Measurements from ENCODE around the gene SUSD1.

- TF ChIP-seq, protein P1, sequence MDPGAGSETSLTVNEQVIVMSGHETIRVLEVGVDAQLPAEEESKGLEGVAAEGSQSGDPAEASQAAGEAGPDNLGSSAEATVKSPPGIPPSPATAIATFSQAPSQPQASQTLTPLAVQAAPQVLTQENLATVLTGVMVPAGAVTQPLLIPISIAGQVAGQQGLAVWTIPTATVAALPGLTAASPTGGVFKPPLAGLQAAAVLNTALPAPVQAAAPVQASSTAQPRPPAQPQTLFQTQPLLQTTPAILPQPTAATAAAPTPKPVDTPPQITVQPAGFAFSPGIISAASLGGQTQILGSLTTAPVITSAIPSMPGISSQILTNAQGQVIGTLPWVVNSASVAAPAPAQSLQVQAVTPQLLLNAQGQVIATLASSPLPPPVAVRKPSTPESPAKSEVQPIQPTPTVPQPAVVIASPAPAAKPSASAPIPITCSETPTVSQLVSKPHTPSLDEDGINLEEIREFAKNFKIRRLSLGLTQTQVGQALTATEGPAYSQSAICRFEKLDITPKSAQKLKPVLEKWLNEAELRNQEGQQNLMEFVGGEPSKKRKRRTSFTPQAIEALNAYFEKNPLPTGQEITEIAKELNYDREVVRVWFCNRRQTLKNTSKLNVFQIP (CRISPR knock-in tag; IDR thresholded peaks at IDR 0.05; ENCODE audit: borderline replicate concordance, low read depth) = no peak
- TF ChIP-seq TCF4 (CRISPR knock-in tag; IDR thresholded peaks at IDR 0.05; ENCODE audit: borderline replicate concordance) (no peak), ZFP30 (CRISPR knock-in tag; IDR thresholded peaks at IDR 0.05) (no peak), ZNF565 (CRISPR knock-in tag; conservative IDR thresholded peaks at IDR 0.05; ENCODE audit: low read depth) (no peak), SNAI2 (CRISPR knock-in tag; IDR thresholded peaks at IDR 0.05) (no peak), CSRNP3 (CRISPR knock-in tag; IDR thresholded peaks at IDR 0.05) (no peak), ISL1 (CRISPR knock-in tag; IDR thresholded peaks at IDR 0.05) (no peak)
- TF ChIP-seq, protein P2, sequence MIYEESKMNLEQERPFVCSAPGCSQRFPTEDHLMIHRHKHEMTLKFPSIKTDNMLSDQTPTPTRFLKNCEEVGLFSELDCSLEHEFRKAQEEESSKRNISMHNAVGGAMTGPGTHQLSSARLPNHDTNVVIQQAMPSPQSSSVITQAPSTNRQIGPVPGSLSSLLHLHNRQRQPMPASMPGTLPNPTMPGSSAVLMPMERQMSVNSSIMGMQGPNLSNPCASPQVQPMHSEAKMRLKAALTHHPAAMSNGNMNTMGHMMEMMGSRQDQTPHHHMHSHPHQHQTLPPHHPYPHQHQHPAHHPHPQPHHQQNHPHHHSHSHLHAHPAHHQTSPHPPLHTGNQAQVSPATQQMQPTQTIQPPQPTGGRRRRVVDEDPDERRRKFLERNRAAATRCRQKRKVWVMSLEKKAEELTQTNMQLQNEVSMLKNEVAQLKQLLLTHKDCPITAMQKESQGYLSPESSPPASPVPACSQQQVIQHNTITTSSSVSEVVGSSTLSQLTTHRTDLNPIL (CRISPR knock-in tag; IDR thresholded peaks at IDR 0.05; ENCODE audit: low read depth) = no peak
- TF ChIP-seq, protein P3, sequence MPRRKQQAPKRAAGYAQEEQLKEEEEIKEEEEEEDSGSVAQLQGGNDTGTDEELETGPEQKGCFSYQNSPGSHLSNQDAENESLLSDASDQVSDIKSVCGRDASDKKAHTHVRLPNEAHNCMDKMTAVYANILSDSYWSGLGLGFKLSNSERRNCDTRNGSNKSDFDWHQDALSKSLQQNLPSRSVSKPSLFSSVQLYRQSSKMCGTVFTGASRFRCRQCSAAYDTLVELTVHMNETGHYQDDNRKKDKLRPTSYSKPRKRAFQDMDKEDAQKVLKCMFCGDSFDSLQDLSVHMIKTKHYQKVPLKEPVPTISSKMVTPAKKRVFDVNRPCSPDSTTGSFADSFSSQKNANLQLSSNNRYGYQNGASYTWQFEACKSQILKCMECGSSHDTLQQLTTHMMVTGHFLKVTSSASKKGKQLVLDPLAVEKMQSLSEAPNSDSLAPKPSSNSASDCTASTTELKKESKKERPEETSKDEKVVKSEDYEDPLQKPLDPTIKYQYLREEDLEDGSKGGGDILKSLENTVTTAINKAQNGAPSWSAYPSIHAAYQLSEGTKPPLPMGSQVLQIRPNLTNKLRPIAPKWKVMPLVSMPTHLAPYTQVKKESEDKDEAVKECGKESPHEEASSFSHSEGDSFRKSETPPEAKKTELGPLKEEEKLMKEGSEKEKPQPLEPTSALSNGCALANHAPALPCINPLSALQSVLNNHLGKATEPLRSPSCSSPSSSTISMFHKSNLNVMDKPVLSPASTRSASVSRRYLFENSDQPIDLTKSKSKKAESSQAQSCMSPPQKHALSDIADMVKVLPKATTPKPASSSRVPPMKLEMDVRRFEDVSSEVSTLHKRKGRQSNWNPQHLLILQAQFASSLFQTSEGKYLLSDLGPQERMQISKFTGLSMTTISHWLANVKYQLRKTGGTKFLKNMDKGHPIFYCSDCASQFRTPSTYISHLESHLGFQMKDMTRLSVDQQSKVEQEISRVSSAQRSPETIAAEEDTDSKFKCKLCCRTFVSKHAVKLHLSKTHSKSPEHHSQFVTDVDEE (CRISPR knock-in tag; IDR thresholded peaks at IDR 0.05) = no peak
Observed at GRCh38 chr9:112142420-112142819, 32.7 kb downstream of the SUSD1 start.
